WTC11 (cell line): ENCODE measurements around the gene SLC4A1AP.

Experiments used
- ATF1 ChIP-seq: sonication (generic); formaldehyde crosslinking; IDR thresholded peaks from 2 replicates; pipeline ENCODE4 v1.8.1; 2023; ENCODE audit warnings: mild to moderate bottlenecking, moderate library complexity, missing genetic modification reagents
- ATF2 ChIP-seq: sonication (generic); formaldehyde crosslinking; IDR thresholded peaks from 2 replicates; pipeline ENCODE4 v1.8.1; 2022; ENCODE audit warnings: low read depth, missing genetic modification reagents, borderline replicate concordance
- ATF3 ChIP-seq: sonication (generic); formaldehyde crosslinking; conservative IDR thresholded peaks from 2 replicates; pipeline ENCODE4 v1.8.1; 2022; ENCODE audit warnings: mild to moderate bottlenecking, missing genetic modification reagents
- CDX4 ChIP-seq: fragments of 250-450 bp; sonication (Bioruptor Pico); IDR thresholded peaks from 2 replicates; pipeline ENCODE4 v1.9.0; 2021; ENCODE audit warnings: moderate library complexity, mild to moderate bottlenecking, inconsistent platforms, borderline replicate concordance
- JUN ChIP-seq: sonication (generic); formaldehyde crosslinking; IDR thresholded peaks from 2 replicates; pipeline ENCODE4 v1.8.0; 2023; ENCODE audit warnings: mild to moderate bottlenecking, missing genetic modification reagents
- MAX ChIP-seq: sonication (generic); formaldehyde crosslinking; IDR thresholded peaks from 2 replicates; pipeline ENCODE4 v1.8.0; 2022; ENCODE audit warnings: mild to moderate bottlenecking, missing genetic modification reagents
- NR3C1 ChIP-seq: sonication (generic); formaldehyde crosslinking; conservative IDR thresholded peaks from 2 replicates; pipeline ENCODE4 v1.8.1; 2023; ENCODE audit warnings: low read depth, mild to moderate bottlenecking, missing genetic modification reagents
- SOX15 ChIP-seq: fragments of 250-450 bp; sonication (Bioruptor Pico); IDR thresholded peaks from 2 replicates; pipeline ENCODE4 v1.9.0; 2021; ENCODE audit warnings: mild to moderate bottlenecking
- TF ChIP-seq, protein P1 (sequence below): sonication (generic); formaldehyde crosslinking; conservative IDR thresholded peaks from 2 replicates; pipeline ENCODE4 v1.8.1; 2023; ENCODE audit warnings: mild to moderate bottlenecking, low read depth, missing genetic modification reagents, moderate library complexity
- TF ChIP-seq, protein P2 (sequence below): fragments of 200-600 bp; IDR thresholded peaks from 2 replicates; pipeline ENCODE4 v1.8.0; 2022; ENCODE audit warnings: antibody characterized with exemption

- TF ChIP-seq JUN (CRISPR knock-in tag) (no peak), ATF2 (CRISPR knock-in tag) (no peak), ATF3 (CRISPR knock-in tag) (no peak), SOX15 (no peak), CDX4 (CRISPR knock-in tag) (no peak), ATF1 (CRISPR knock-in tag) (no peak), NR3C1 (no peak), MAX (CRISPR knock-in tag) (no peak)
- TF ChIP-seq, protein P1, sequence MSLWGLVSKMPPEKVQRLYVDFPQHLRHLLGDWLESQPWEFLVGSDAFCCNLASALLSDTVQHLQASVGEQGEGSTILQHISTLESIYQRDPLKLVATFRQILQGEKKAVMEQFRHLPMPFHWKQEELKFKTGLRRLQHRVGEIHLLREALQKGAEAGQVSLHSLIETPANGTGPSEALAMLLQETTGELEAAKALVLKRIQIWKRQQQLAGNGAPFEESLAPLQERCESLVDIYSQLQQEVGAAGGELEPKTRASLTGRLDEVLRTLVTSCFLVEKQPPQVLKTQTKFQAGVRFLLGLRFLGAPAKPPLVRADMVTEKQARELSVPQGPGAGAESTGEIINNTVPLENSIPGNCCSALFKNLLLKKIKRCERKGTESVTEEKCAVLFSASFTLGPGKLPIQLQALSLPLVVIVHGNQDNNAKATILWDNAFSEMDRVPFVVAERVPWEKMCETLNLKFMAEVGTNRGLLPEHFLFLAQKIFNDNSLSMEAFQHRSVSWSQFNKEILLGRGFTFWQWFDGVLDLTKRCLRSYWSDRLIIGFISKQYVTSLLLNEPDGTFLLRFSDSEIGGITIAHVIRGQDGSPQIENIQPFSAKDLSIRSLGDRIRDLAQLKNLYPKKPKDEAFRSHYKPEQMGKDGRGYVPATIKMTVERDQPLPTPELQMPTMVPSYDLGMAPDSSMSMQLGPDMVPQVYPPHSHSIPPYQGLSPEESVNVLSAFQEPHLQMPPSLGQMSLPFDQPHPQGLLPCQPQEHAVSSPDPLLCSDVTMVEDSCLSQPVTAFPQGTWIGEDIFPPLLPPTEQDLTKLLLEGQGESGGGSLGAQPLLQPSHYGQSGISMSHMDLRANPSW (CRISPR knock-in tag), result no peak
- TF ChIP-seq, protein P2, sequence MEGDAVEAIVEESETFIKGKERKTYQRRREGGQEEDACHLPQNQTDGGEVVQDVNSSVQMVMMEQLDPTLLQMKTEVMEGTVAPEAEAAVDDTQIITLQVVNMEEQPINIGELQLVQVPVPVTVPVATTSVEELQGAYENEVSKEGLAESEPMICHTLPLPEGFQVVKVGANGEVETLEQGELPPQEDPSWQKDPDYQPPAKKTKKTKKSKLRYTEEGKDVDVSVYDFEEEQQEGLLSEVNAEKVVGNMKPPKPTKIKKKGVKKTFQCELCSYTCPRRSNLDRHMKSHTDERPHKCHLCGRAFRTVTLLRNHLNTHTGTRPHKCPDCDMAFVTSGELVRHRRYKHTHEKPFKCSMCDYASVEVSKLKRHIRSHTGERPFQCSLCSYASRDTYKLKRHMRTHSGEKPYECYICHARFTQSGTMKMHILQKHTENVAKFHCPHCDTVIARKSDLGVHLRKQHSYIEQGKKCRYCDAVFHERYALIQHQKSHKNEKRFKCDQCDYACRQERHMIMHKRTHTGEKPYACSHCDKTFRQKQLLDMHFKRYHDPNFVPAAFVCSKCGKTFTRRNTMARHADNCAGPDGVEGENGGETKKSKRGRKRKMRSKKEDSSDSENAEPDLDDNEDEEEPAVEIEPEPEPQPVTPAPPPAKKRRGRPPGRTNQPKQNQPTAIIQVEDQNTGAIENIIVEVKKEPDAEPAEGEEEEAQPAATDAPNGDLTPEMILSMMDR, result no peak
Measured at GRCh38 chr2:27647289-27647688, 16.4 kb upstream of the SLC4A1AP start.
